Astrocyte of the hippocampus (primary cell): ENCODE results near the gene IRF7.
A peak's percentile ranks its signal among the peaks of the same experiment; 100 is the strongest.
"Not testable (repeated sequence)": the region's sequence is repeated elsewhere in the genome, so short reads cannot be mapped to it uniquely, and the experiment has no call there.

Experiments used
- DNase-seq: peaks from one replicate; pipeline ENCODE4 v3.0.0; 2011; ENCODE audit warnings: low read depth, low spot score

IRF7 gene

DNA sequence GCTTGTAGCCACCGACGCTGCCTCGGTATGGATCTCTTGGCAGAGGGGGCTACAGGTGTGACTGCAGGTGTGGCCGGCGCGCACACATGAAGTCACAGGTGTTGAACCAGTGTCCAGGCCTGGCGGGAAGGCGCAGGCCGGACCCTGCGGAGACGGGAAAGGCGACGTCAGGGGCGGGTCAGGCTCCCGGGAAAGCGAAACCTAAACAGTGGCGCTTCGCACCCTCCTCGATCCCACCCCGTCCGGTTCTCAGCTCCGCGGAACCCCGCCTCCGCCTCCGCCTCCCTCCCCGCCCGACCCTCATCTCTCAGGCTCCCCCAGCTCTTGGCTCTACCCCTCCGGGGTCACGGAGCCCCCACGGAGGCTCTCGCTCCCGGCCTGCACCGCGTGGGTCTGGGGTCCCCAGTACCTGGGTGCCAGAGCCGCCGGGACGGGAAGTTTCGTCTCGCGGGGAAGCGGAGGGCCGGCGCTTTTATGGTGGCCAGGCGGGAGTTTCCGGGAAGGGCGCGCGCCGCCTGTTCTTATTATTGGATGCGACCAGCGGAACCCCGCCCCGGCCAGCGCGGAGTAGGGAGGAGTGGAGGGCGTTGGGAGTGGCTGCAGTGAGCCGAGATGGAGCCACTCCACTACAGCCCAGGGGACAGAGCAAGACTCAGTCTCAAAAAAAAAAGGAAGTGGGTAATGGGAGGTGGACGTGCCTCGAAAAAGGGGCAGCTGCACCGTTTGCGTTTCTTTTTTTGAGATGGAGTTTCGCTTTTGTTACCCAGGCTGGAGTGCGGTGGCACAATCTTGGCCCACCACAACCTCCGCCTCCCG lies at the start of gene IRF7:
IRF7 (minus strand) TSS at position 447 of the 816 bp plus-strand sequence. CDS start 586 bp downstream, outside the sequence.
- peak; percentile 97 for DNase-seq

DNA sequence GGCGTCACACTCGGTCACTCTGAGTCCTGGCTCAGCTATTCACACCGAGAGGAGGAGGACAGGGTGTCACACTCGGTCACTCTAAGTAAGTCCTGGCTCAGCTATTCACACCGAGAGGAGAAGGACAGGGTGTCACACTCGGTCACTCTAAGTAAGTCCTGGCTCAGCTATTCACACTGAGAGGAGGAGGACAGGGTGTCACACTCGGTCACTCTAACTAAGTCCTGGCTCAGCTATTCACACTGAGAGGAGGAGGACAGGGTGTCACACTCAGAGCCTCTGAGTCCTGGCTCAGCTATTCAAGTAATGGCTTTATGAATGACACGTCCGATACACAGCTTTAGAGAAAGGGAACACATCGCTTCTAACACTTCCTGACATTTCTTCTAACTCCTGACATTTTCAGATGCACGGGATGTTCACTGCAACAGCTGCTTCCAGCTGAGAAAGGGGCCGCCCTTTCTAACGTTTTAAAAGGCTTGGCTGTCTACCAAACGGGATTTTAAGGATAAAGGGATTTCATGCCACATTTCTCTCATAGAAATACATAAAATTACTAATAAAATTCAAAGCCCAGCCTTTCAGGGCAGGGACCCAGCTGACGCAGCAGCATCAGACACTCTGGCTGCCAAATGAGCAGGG lies 49.4 kb upstream of the IRF7 start:
- DNase-seq = no peak

DNA sequence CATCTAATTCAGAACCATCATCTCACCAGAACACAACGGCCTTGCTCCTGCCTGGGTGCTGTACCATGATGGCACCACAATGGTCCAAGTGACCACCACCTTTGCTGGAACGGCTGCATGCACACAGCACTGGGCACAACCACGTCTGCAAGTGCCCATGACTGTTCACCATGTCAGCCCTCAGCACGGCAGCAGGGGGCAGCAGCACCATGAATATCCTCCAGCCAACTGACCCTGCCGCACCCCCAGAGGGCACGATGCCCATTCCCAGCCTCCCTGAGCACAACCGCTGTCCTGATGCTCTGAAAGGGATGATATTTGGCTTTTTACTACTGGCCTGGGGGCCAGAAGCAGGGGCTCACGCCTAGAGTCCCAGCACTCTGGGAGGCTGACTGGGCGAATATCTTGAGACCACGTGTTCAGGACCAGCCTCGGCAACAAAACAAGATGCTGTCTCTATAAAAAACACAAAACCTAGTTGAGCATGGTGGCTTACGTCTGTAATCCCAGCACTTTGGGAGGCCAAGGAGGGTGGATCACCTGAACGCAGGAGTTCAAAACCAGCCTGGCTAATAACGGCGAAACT lies 47.0 kb upstream of the IRF7 start:
- DNase-seq = peak; percentile 75

DNA sequence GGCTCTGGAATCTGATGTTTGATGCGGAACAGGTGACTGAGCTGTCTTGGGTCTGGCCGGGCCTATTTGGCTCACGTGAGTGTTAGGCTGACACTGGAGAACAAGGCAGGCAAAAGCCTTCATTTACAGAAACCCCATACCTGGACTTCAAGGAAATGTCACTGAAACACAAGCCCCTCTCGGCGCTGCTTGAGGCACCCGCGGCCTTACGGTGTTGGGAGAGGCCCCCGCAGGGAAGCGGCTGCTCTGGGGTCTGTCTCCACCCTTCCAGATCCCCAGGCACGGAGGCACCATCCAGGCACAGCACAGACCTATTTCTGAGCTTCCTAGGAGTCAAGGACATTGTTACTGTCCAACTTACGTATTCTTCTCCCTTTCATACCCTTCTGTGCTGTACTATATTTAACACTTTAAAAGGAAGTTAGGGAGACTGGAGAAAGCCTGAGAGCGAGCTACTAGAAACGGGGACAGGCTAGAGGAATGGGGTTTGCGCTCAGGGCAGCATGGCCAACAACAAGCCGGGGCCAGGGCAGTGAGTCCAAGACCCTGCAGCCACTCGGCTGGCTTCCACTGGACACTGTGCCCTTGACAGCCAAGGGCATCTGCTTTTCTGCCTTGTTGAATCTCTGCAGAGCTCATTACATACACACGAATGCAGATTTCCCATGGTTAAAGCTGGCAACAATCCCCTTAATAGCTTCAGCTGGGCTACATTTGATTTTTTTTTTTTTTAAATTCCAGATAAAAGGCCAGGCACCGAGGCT lies 45.1 kb upstream of the IRF7 start:
- no peak for DNase-seq

DNA sequence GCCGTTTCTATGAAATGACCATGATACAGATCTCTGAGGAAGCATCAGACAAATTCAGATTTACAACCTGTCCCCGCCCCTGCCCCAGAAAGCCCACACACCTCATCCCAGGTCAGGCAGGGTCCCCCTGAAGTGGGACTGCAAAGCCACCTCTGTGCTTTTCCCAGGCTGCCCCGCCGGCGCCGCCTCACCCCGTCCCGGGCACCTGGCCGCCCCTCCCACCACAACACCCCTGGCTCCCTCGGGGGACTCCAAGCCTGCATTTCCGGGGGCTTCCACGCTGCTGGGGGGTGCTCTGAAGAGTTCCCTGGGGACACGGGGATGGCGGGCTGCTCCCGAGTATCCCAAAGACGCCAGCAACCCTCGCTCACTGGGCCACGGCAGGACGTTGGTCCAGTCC lies 44.5 kb upstream of the IRF7 start:
- DNase-seq = no peak

DNA sequence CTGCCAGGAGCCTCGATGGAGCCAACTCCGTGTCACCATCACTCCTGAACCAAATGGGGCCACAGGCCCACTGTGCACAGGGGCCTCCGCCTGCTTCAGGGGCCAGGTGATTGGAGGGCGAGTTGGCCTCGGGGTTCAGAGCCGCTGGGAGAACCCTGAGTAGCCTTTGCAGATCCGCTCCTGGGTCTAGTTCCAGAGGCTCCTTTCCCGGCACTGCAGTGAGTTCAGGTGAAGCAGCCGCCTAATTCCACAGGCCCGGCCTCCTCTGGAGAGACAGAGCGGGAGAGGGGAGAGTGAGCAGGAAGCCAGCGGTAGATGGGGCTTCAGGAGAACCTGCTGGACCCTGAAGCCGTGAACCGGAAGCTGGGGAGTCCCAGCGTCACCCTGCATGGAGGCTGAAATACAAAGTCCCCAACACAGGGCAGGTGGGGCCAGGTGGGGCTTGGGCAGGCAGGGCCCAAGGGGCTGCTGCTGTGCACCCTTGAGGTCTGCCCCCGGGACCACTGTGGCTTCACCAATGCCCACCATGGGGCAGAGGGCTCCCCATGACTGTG lies 43.9 kb upstream of the IRF7 start:
- DNase-seq = no peak

DNA sequence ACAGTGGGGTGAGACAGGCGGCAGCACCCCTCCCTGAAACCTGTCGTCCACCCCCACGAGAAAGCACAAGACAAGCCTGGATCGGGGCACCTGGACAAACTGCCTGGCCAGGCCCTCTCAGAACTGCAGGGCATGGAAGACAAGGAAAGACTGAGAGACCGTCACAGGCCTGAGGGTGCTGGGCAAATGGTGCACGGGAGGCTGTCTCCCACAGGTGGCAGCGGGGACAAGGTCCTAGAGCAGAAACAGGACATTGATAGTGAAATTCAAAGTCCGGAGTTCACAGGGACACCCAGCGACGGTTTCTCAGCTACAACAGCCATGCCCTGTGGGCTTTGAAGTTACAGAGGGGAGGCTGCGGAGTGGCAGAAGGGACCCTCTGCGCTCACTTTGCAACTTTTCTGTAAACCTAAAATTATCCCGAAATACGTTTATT lies 42.0 kb upstream of the IRF7 start:
- DNase-seq = no peak

DNA sequence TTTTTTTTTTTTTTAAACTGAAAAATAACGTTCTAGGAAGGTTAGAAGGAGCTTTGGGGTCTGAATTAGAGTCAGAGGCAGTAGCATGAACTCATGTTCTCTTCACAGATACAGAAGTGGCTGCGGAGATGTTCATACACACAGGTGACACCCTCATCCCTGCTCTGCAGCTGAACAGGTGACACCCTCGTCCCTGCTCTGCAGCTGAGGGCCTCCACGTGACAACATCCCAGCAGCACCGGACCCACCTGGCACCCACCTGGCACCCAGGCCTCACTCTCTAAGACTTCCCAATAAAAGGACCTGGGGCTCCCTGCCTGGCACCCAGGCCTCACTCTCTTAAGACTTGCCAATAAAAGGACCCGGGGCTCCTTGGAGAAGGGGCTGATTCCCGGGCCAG lies 41.1 kb upstream of the IRF7 start:
- DNase-seq = no peak

DNA sequence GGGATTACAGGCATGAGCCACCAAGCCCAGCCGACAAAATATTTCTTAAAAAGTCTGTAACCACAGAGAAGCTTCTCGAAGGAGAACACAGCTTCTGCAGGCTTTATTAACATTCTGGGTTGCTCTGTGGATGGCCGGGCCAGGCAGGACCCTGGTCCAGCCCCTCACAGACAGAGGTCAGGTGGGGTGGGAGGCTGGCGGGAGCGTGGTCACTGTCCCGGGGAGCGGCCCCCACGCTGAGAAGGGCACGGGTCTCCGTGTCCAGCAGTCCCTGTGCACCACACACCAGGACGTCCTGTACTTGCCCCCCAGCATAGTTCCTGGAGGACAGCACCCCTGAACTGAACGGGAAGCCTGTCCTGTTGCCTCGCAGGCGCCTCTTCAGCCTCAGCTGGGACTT lies 40.7 kb upstream of the IRF7 start:
- no peak for DNase-seq

DNA sequence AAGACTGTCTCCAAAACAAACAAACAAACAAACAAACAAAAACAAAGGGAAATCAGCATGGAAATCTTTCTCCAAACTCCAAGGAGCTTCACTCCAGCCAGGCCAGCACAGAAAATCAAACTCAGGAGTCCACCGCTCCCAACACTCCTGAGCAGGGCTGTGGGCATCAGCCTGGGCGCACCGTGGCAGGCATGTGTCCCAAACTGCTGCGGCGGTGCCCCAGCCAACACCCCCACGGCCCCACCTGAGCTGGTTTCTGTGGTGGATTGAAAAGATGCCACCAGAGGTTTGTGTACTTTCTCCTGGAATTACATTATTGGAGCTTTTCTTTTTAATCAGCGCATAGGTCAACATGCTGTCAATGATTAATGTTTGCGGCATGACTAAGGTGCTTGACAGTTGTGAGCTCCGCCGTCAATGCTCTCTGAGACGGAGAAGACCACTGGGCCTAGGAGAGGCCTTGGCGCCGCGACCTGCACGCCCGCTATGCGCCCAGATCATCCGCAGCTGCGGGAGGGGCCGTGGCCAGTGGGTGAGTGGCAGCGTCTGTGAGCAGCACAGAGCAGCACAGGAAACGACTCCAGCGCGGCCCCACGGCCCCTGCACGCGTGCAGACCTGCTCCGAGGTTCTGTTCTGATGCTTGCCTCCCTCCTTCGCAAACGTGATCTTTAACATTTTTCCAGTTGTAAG lies 39.4 kb upstream of the IRF7 start:
- DNase-seq = no peak

DNA sequence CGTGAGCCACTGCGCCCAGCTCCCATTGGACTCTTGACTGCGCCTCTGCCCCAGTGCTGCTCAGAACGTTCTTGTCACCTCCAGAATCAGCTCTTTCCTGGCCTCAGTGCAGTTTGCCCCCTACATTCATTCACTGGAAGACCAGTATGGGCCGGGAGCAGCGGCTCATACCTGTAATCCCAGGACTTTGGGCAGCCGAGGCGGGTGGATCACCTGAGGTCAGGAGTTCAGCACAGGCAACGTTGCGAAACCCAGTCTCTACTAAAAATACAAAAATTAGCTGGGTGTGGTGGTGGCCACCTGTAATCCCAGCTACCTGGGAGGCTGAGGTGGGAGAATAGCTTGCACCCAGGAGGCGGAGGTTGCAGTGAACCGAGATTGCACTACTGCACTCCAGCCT lies 38.7 kb upstream of the IRF7 start:
- DNase-seq = not testable (repeated sequence)

DNA sequence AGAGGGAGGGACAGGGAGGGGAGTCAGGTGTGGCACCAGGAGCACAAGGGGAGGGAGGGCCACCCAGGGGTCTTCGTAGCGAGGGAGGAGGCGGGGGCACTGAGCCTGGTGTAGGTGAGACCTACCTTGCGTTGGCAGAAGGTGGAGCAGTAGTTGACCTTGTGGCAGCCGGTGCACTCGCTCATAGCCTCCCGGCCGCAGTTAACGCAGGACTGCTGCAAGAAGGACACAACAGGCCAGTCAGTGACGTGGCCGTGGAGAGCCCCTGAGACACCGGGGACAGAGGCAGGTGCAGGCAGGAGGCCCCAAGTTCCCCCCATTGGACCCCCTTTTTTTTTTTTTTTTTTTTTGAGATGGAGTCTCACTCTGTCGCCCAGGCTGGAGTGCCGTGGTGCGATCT lies 38.1 kb upstream of the IRF7 start:
- no peak for DNase-seq

DNA sequence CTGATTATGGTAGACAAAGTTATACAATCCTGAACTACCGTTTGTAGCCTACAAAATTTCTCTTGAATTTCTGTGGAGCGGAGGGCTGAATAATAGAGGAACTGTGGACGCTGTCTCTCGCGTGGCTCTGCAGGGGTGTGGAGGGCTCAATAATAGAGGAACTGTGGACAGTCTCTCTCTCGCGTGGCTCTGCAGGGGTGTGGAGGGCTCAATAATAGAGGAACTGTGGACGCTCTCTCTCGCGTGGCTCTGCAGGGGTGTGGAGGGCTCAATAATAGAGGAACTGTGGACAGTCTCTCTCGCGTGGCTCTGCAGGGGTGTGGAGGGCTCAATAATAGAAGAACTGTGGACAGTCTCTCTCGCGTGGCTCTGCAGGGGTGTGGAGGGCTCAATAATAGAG lies 37.4 kb upstream of the IRF7 start:
- not testable (repeated sequence) for DNase-seq

DNA sequence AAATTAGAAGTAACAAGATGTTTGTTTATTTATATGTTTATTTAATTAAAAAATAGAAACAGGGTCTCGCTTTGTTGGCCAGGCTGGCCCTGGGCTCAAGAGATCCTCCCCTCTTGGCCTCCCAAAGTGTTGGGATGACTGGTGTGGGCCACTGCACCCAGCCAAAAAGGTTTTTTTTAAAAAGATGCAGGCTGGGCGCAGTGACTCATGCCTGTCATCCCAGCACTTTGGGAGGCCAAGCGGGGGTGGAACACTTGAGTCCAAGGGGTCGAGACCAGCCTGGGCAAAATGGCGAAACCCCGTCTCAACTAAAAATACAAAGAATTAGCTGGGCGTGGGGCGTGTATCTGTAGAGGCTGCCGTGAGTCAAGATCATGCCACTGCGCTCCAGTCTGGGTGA lies 34.7 kb upstream of the IRF7 start:
- no peak for DNase-seq

DNA sequence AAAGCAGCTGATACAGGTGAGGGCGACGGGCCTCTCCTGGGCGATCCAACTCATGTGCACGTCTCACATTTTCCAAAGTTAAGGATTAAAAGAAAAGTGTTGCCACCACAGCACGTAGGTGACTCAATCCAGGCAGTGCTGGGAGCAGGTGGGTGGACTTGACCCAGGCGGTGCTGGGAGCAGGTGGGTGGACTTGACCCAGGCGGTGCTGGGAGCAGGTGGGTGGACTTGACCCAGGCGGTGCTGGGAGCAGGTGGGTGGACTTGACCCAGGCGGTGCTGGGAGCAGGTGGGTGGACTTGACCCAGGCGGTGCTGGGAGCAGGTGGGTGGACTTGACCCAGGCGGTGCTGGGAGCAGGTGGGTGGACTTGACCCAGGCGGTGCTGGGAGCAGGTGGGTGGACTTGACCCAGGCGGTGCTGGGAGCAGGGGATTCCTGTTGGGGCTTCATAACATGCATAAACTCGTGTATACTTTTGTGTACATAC lies 32.0 kb upstream of the IRF7 start:
- DNase-seq = not testable (repeated sequence)

DNA sequence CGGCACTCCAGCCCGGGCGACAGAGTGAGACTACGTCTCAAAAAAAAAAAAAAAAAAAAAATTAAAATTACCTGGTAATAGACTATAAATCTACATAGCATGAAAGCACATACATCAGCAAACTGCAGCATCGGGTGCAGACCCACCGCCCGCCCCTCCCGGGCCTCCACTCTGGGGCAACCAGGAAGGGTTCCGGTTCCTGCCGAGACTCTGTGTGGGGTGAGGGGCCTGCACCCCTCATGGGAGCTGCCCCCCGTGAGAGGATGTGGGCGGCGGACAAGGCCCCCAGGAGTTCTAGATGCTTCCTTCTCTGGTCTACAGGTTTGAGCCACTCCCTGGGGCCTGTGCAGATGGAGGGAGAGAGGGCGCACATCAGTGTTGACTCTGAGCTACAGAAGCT lies 30.5 kb upstream of the IRF7 start:
- DNase-seq = no peak

DNA sequence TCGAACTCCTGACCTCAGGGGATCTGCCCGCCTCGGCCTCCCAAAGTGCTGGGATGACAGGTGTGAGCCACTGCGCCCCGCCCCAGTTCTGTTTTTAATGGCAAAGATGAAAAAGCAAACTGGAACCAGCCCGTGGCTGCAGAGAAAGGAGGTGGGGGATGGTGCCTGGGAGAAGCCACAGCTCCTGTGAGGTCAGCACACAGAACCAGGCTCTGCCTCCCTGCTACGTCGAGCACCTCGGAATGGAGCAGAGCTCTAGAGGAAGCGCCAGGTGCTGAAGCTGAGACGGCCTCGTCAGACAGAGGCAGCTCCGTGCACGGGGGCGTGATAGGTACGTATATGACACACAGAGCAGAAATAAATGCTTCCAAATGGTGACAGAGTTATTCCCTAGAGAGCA lies 29.8 kb upstream of the IRF7 start:
- no peak for DNase-seq

DNA sequence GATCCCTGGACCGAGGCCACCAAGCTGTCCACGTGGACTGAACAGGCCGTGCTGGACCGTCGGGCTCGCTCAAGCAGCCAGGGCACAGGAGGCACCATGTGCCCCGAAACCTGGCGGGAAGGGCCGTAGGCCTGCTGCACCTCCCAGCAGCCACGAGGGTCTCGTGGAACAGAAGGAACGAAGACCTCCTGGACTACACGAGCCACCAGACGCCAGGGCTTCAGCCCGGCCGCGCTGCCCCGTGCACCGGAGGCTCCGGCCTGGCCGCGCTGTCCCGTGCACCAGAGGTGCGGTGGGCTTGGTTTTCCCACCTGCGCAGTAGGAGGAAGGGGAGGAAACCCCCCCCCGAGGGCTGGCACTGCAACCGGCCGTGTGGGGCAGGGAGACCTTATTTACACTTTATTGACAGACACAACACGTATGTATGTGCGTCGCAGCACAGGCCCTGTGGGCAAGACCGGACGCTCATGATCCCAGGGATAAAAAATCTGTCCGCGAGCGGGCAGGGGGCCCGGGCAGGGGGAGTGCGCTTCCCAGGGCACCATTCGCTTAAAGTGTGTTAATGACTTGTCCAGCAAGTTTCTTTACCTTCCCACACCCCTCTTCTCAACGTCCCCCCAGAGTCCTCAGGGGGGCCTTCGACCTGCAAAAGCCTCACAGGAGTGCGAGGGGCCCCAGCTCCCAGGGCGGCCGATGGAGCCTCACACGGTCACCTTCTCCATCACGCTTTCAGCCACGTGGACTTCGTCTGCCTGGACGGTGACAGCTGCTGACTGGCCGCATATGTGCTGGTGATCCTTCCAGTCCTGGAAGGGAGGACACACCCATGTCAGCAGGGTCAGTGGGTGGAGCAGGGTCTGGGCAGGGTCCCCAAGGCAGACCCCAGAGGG lies 28.3 kb upstream of the IRF7 start:
- no peak for DNase-seq

DNA sequence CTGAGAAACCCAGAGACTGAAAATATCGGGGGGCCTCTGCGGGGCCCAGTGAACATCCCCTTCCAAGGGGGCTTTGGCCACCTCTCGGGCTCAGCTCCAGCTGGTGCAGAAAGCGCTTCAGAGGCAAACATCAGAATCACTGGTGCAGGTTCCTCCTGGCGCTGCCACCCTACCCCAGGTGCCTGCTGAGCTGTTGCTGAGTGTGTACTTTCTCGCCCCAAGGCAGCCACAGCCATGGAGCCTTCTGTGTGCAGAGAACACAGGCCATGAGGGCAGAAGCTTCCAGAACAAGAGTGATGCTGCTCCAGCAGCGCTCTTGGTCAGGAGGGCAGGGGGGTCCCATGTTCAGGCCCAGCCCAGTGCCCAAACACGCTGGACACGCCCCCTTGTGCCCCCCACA lies 27.6 kb upstream of the IRF7 start:
- DNase-seq = no peak

DNA sequence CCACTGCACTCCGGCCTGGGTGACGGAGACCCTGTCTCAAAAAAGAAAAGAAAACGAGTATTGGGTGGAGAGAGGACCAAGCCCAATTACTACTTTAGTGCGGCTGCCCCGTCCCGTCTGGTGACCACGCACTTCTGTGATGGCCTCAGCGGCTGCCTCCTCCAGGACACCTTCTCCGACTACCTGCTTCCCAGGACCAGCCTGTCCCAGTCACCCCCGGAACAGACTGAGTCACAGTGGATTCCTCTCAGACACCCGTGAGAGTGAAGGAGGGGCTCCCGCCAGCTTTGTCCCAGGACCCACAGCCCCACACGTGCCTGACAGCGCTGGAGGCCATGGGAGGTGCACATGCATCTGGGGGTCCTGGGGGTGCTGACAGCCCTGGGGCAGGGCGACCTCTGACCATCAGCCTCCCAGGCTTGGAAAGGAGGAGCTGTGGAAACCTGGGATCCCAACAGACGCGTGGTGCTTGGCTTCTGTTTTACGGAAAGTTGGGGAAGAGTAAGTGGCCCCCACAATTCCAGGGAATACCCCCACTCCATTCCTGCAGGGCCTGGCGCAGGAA lies 26.1 kb upstream of the IRF7 start:
- no peak for DNase-seq
